HepG2 (cell line): ENCODE measurements around the gene PIP5KL1. TPM values are rescaled to one million over a fixed set of nuclear protein-coding genes. Genes with fewer than 3 reads are reported as not detected.

Experiments
- AFF4 ChIP-seq: sonication (generic); formaldehyde crosslinking; IDR thresholded peaks from 2 replicates; pipeline ENCODE4 v1.4.0; 2020; ENCODE audit warnings: missing genetic modification reagents
- ELF4 ChIP-seq: sonication (generic); formaldehyde crosslinking; IDR thresholded peaks from 2 replicates; pipeline ENCODE4 v1.5.0; 2020; ENCODE audit warnings: missing genetic modification reagents, mild to moderate bottlenecking, moderate library complexity, borderline replicate concordance
- FOXO1 ChIP-seq: sonication (generic); formaldehyde crosslinking; IDR thresholded peaks from 2 replicates; pipeline ENCODE4 v1.4.0; 2020; ENCODE audit warnings: missing genetic modification reagents
- GATAD2A ChIP-seq: IDR thresholded peaks from 2 replicates; pipeline ENCODE4 v1.6.1; 2016
- HNF1B ChIP-seq: sonication (generic); formaldehyde crosslinking; IDR thresholded peaks from 2 replicates; pipeline ENCODE4 v1.5.1; 2020; ENCODE audit warnings: mild to moderate bottlenecking, moderate library complexity, missing genetic modification reagents
- MBD4 ChIP-seq: IDR thresholded peaks from 2 replicates; pipeline ENCODE4 v1.6.1; 2012; ENCODE audit warnings: low read length, inconsistent platforms, borderline replicate concordance
- MIER2 ChIP-seq: IDR thresholded peaks from 2 replicates; pipeline ENCODE4 v1.6.1; 2016; ENCODE audit warnings: missing biosample characterization, missing genetic modification reagents
- NFE2 ChIP-seq: sonication (generic); formaldehyde crosslinking; IDR thresholded peaks from 2 replicates; pipeline ENCODE4 v1.4.0; 2020; ENCODE audit warnings: missing genetic modification reagents
- PLRG1 ChIP-seq: fragments of 450-650 bp; conservative IDR thresholded peaks from 2 replicates; pipeline ENCODE4 v1.6.1; 2016
- SPEN ChIP-seq: sonication (generic); formaldehyde crosslinking; IDR thresholded peaks from 2 replicates; pipeline ENCODE4 v1.5.1; 2020; ENCODE audit warnings: low read depth, mild to moderate bottlenecking, missing genetic modification reagents
- SSRP1 ChIP-seq: IDR thresholded peaks from 2 replicates; pipeline ENCODE4 v1.6.1; 2016; ENCODE audit warnings: control low read depth
- TGIF2 ChIP-seq: IDR thresholded peaks from 2 replicates; pipeline ENCODE4 v1.6.1; 2016; ENCODE audit warnings: control low read depth, missing compliant biosample characterization
- TRIM24 ChIP-seq: sonication (generic); formaldehyde crosslinking; IDR thresholded peaks from 2 replicates; pipeline ENCODE4 v1.8.0; 2022; ENCODE audit warnings: mild to moderate bottlenecking, missing genetic modification reagents
- TSC22D2 ChIP-seq: sonication (generic); formaldehyde crosslinking; IDR thresholded peaks from 2 replicates; pipeline ENCODE4 v1.5.1; 2020; ENCODE audit warnings: missing genetic modification reagents, mild to moderate bottlenecking, borderline replicate concordance
- ZBTB1 ChIP-seq: sonication (generic); formaldehyde crosslinking; IDR thresholded peaks from 2 replicates; pipeline ENCODE4 v1.4.0; 2020; ENCODE audit warnings: missing genetic modification reagents, borderline replicate concordance
- ZFP82 ChIP-seq: sonication (generic); formaldehyde crosslinking; IDR thresholded peaks from 2 replicates; pipeline ENCODE4 v1.5.1; 2020; ENCODE audit warnings: mild to moderate bottlenecking, missing genetic modification reagents, borderline replicate concordance
- ZNF207 ChIP-seq: fragments of 450-650 bp; IDR thresholded peaks from 2 replicates; pipeline ENCODE4 v1.6.1; 2016; ENCODE audit warnings: antibody characterized with exemption, borderline replicate concordance
- ZNF224 ChIP-seq: sonication (generic); formaldehyde crosslinking; IDR thresholded peaks from 2 replicates; pipeline ENCODE4 v1.5.0; 2020; ENCODE audit warnings: mild to moderate bottlenecking, missing genetic modification reagents
- ZNF326 ChIP-seq: sonication (generic); formaldehyde crosslinking; IDR thresholded peaks from 2 replicates; pipeline ENCODE4 v1.4.0; 2020; ENCODE audit warnings: missing genetic modification reagents, borderline replicate concordance
- ZNF572 ChIP-seq: sonication (generic); formaldehyde crosslinking; IDR thresholded peaks from 2 replicates; pipeline ENCODE4 v1.5.1; 2020; ENCODE audit warnings: mild to moderate bottlenecking, missing genetic modification reagents
- ZNF629 ChIP-seq: sonication (generic); formaldehyde crosslinking; conservative IDR thresholded peaks from 2 replicates; pipeline ENCODE4 v1.5.0; 2020; ENCODE audit warnings: missing genetic modification reagents
- ZNF724P ChIP-seq: sonication (generic); formaldehyde crosslinking; IDR thresholded peaks from 2 replicates; pipeline ENCODE4 v1.8.0; 2022; ENCODE audit warnings: missing genetic modification reagents, borderline replicate concordance
- ZNF878 ChIP-seq: sonication (generic); formaldehyde crosslinking; IDR thresholded peaks from 2 replicates; pipeline ENCODE4 v1.8.1; 2023; ENCODE audit warnings: mild to moderate bottlenecking, missing genetic modification reagents, moderate library complexity
- polyA plus RNA-seq, 8 experiments: library from polyadenylated mRNA; depleted of rRNA in 3 of 8; stranded (reverse) in 7 of 8; unstranded in 1 of 8; fragments of >200 nt; fragmentation: Illumina TruSeq in 4 of 8; extraction: Trizol in 4 of 8; gene quantifications; 2 replicates each; pipeline versions ENCODE4 v1.2.1 to v1.2.3, GENCODE V29; 2011 to 2016; ENCODE audit warnings: low read depth in 4 of 8, missing spikeins in 1 of 8, mixed read lengths in 1 of 8; ENCODE audit not compliant: insufficient read depth in 1 of 8
- total RNA-seq, 5 experiments: library from RNA; depleted of rRNA; stranded (reverse); fragments of >200 nt; fragmentation: Illumina TruSeq; extraction: Trizol; gene quantifications; 2 replicates each; pipeline ENCODE4 v1.2.3, GENCODE V29; 2016; ENCODE audit warnings: low read depth in 1 of 5
- TF ChIP-seq, protein P1 (sequence below): sonication (generic); formaldehyde crosslinking; IDR thresholded peaks from 2 replicates; pipeline ENCODE4 v1.8.1; 2023; ENCODE audit warnings: mild to moderate bottlenecking, missing genetic modification reagents

Gene PIP5KL1
- total and polyA plus RNA-seq, 2 of the 13 experiments (the other 11 are each of a cell fraction or from before 2014, with no cell fraction given): 0.20 to 0.49 TPM

GRCh38 chr9:127930231-127931091 lies at the start of gene PIP5KL1 (continued):
- TF ChIP-seq HNF1B (CRISPR knock-in tag) (no peak), ZNF224 (no peak), SPEN (no peak), ZNF878 (CRISPR knock-in tag) (no peak), NFE2 (CRISPR knock-in tag) (no peak), AFF4 (no peak), SSRP1 (CRISPR knock-in tag) (no peak), TGIF2 (no peak), PLRG1 (no peak), ZNF572 (CRISPR knock-in tag) (no peak; the same call in 1 of the 2 replicates), ZNF326 (CRISPR knock-in tag) (no peak), TSC22D2 (CRISPR knock-in tag) (no peak), GATAD2A (no peak), ZNF207 (no peak), ELF4 (CRISPR knock-in tag) (no peak), ZNF629 (CRISPR knock-in tag) (0 out of 2 replicates have a peak, but pooled peaks have one; percentile 12), FOXO1 (CRISPR knock-in tag) (no peak), TRIM24 (CRISPR knock-in tag) (no peak), ZFP82 (CRISPR knock-in tag) (no peak), ZNF724P (CRISPR knock-in tag) (no peak), MIER2 (CRISPR knock-in tag) (no peak), MBD4 (no peak), ZBTB1 (CRISPR knock-in tag) (no peak)
- TF ChIP-seq, protein P1, sequence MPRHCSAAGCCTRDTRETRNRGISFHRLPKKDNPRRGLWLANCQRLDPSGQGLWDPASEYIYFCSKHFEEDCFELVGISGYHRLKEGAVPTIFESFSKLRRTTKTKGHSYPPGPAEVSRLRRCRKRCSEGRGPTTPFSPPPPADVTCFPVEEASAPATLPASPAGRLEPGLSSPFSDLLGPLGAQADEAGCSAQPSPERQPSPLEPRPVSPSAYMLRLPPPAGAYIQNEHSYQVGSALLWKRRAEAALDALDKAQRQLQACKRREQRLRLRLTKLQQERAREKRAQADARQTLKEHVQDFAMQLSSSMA (CRISPR knock-in tag): no peak
